ENCODE data around the gene ITGA1.

- TF ChIP-seq CTCF (IDR thresholded peaks at IDR 0.05) (no peak), ZFX (IDR thresholded peaks at IDR 0.05; ENCODE audit: borderline replicate concordance) (no peak)
Observed at GRCh38 chr5:52854949-52855348, 67.2 kb downstream of the ITGA1 start.
